Activated CD8-positive, alpha-beta memory T cell treated with anti-CD3 and anti-CD28 coated beads, Interleukin-2, amount 50 U/mL, for 24 hours (primary cell): ENCODE data around the gene ANAPC10.
"Not testable (repeated sequence)": the region's sequence is repeated elsewhere in the genome, so short reads cannot be mapped to it uniquely, and the experiment has no call there.

Experiments used
- DNase-seq: peaks from one replicate; pipeline ENCODE4 v3.0.0-alpha.2; 2020; ENCODE audit errors: extremely low read depth

ANAPC10 gene

GRCh38 chr4:145003675-145004074 is 94.3 kb downstream of the ANAPC10 start:
- DNase-seq: no peak

GRCh38 chr4:145001635-145002034 is 96.4 kb downstream of the ANAPC10 start:
- no peak for DNase-seq

- DNase-seq: not testable (repeated sequence)
These were observed 97.3 kb downstream of the ANAPC10 start for GRCh38 chr4:145000656-145001055.

- DNase-seq: no peak
These were observed 108.7 kb downstream of the ANAPC10 start for GRCh38 chr4:144989306-144989705.

- no peak for DNase-seq
These were observed 112.5 kb downstream of the ANAPC10 start for GRCh38 chr4:144985531-144985930.

- DNase-seq: no peak
These were observed 113.0 kb downstream of the ANAPC10 start for GRCh38 chr4:144985014-144985413.

GRCh38 chr4:144984241-144984640 is 113.8 kb downstream of the ANAPC10 start:
- no peak for DNase-seq

GRCh38 chr4:144975718-144976117 is 122.3 kb downstream of the ANAPC10 start:
- no peak for DNase-seq

GRCh38 chr4:144970597-144970996 is 127.4 kb downstream of the ANAPC10 start:
- DNase-seq: no peak

- DNase-seq: no peak
These were observed 128.2 kb downstream of the ANAPC10 start for GRCh38 chr4:144969821-144970220.

GRCh38 chr4:144968606-144969005 is 129.4 kb downstream of the ANAPC10 start:
- DNase-seq: no peak

GRCh38 chr4:144967161-144967560 is 130.8 kb downstream of the ANAPC10 start:
- no peak for DNase-seq

- no peak for DNase-seq
These were observed 135.7 kb downstream of the ANAPC10 start for GRCh38 chr4:144962300-144962699.

- no peak for DNase-seq
These were observed 142.9 kb downstream of the ANAPC10 start for GRCh38 chr4:144955104-144955503.

- DNase-seq: no peak
These were observed 143.8 kb downstream of the ANAPC10 start for GRCh38 chr4:144954230-144954629.

GRCh38 chr4:144948421-144948820 is 149.6 kb downstream of the ANAPC10 start:
- DNase-seq: no peak

- DNase-seq: no peak
These were observed 150.0 kb downstream of the ANAPC10 start for GRCh38 chr4:144948009-144948408.
